Loucy (cell line): Measurements from ENCODE around the gene IFI44.

Experiments used
- CTCF ChIP-seq: fragments of 200-600 bp; sonication (generic); conservative IDR thresholded peaks from 2 replicates; pipeline ENCODE4 v1.5.1; 2014; ENCODE audit warnings: mild to moderate bottlenecking, antibody characterized with exemption, low read length
- EZH2phosphoT487 ChIP-seq: fragments of 200-600 bp; IDR thresholded peaks from 2 replicates; pipeline ENCODE4 v1.6.1; 2018; ENCODE audit warnings: antibody characterized with exemption, mild to moderate bottlenecking, moderate library complexity, borderline replicate concordance

- TF ChIP-seq CTCF: no peak
- no peak for TF ChIP-seq EZH2phosphoT487
Measured at GRCh38 chr1:78682496-78682895, 32.9 kb downstream of the IFI44 start.
